SH-SY5Y (cell line): ENCODE data around the gene CNTN5.

Experiments
- GATA2 ChIP-seq: IDR thresholded peaks from 2 replicates; pipeline ENCODE4 v1.6.1; 2011; ENCODE audit warnings: mild to moderate bottlenecking, low read depth, low read length
- GATA3 ChIP-seq: IDR thresholded peaks from 2 replicates; pipeline ENCODE4 v1.6.1; 2011; ENCODE audit warnings: low read depth, mild to moderate bottlenecking, low read length, moderate library complexity

GRCh38 chr11:99742501-99742900 is 721.8 kb downstream of the CNTN5 start:
- TF ChIP-seq GATA2: no peak
- TF ChIP-seq GATA3: no peak
